HG03103 (cell line): ENCODE results near the gene FAM124A.

ENCODE experiments used
- ATAC-seq: cut with Tn5 transposase; IDR thresholded peaks from one replicate; pipeline ENCODE4 v1.9.1; 2021; ENCODE audit warnings: low read depth; ENCODE audit not compliant: unreplicated experiment

FAM124A gene

DNA sequence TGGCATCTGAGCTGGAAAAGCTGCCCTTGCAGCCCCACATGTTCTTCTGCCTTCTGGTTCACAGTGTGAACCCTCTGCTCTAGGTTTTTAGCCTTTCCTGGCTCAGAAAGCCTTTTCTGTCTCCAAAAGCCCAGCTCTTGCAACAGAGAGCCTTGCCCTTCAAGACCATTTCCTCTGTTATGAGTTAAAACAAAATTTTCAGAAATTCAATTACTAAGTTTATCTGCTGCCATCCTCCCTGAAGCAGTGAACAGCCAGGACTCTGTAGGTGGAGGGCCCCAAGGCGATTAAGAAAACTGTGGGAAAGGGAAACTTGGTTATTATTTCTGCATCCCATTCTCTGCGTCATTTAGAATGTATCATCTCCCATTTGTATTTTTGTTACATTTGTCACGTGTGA, 18.8 kb downstream of the FAM124A start:
- no peak for ATAC-seq

DNA sequence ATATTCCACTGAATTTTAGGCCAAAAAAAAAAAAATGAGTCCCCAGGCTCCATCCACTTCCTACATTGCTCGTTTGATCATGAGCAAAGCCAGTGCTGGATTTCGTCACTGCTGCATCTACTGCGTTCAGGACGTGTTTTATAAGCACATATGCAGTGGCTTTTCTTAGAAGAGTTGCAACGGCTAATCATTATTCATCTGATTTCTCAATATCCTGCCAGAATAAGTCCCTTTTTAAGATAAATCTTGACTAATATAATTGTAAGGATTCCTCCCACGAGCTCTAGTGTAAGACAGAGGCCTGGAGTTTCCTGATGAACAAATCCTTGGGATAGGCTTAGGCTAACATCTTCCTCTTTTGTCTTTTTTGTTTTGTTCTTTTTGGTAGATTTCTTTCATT, 19.5 kb downstream of the FAM124A start:
- ATAC-seq, result no peak

DNA sequence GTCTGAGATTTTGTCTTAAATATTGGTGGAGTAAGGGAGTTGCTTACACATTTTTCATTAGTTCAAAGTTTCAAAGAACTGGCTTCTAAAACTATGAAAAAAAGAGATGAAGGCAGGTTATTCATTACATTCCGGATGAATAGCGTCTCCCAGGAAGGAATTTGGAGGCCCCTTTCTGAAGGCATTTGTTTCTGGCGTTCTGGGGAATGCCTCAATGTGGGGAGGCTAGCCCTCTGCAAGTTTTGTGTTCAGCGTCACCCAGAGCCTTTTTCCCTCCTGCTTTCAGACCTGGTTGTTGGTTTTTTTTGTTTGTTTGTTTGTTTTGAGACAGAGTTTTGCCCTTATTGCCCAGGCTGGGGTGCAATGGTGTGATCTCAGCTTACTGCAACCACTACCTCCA, 21.0 kb downstream of the FAM124A start:
- no peak for ATAC-seq

DNA sequence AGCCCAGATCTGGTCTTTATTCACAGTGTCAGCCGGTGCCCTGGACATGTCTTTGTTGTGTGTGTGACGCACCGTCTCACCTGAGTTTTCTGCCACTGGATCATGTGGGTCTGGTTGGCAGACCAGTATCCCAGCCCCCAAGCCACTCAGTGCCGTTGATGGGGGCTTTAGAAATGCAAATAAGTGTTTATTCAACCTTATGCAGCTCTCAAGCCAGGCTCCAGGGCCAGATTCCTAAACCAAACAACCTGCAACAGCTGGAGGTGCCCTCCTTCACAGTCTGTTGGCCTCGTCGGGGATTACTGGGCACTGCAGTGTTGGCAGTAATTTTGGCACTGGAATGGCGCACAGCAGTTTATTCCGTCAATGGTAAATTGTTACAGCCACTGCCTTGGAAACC, 21.6 kb downstream of the FAM124A start:
- no peak for ATAC-seq

DNA sequence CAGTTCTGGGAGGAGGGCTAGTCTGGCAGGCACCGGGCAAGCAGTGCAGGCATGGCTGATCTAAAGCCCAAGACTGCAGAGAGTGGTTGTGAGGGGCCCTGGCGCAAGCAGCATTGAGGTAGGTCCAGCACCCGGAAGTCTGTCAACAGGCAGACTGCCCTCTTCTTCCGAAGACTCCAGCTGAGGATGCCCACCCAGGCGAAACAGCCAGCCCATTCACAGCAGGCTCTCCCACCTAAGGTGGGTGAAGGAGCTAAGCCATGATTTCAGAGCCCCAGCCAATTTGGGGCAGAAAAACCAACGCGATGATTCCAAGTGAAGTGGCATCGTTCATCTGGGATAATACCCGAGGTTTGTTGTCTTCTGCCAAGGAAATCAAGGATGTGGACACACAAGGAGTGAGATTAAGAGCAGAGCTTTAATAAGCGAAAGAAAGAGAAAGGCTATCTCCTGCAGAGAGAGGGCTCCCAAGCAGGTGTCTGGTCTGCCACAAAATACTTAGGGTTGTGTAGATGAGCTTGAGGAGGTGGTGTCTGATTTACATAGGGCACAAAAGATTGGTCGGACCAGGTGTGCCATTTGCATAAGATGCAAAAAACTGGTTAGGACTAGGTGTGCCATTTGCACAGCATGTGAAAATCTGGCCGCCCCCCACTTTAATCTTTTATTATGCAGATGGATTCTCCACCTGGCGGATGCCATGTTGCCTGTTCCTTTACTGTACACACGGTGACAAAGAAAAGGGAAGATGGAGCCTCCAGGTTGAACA, 22.6 kb downstream of the FAM124A start:
- no peak for ATAC-seq

DNA sequence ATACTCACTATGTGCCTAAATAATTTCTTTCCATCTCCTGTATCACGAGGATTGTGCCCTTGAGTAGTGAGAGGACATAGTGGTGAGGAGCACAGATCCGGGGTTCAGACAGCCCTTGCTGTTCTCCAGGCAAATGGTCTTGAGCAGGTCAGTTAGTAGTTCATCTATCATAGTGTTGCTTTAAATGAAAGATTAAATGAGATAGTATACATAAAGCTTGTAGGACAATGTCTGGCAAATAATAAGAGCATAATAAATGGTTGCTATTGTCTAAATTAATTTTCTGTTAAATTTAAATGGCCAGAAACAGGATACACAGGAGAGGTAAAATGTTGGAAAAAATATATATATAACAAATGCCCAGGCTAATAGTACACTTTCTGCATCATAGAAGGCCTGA, 23.4 kb downstream of the FAM124A start:
- no peak for ATAC-seq

DNA sequence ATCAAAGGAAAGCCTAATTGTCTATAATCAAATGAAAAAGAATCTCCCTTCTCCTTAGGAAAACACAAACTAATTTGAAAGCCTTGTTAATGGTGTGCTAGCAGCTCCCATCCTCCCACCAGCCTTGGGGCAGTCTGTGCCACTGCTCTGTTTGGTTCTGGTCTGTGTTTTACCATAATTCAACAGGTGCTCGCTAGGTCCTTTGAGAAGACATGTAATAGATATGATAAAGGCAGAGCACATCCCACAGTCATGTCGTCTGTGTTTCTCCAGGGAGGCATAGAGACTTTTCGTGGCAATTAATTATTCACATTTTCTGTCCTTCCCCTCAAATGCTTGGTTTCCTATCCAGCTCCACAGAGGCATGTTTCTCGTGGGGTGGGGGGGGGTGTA, 23.8 kb downstream of the FAM124A start:
- no peak for ATAC-seq

DNA sequence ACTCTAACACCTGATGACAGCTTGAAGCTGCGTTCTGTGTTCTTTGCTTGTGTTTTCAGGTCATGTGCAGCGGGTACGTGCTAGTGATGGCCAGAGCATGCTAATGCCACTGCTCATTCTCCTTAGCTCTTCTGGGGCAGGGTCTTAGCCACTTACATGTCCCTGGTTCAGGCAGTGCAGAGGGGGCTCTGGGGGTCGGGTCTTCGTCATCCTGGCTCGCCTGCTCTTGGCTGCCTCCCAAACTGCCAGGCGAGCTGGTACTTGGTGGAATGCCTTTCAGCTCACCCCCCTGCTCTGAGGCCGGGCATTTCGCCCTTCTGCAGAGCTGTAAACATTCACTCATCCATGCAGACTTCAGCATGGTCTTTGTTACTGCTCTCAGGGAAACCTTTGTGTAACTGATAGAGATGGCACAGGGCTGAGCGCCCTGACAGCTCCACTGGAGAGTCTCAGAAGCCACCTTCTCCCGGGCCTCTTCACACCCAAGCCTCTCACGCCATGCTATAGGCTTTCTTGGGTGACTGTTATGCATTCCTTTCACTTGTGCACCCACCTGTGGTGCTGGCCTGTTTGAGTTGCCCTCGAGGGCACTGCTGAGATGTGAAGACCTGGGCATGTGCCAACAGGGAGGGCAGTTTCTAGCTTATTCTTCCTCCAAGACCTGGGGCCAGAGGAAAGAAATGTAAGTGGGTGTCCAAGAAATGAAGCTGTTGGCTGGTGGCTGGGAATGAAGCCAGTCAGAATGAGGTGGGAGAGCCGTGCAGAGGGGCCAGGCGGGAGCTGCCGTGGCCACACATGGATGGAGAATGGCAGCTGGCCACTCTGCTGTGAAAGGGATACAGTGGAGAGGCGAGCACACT, 24.4 kb downstream of the FAM124A start:
- ATAC-seq, result no peak

DNA sequence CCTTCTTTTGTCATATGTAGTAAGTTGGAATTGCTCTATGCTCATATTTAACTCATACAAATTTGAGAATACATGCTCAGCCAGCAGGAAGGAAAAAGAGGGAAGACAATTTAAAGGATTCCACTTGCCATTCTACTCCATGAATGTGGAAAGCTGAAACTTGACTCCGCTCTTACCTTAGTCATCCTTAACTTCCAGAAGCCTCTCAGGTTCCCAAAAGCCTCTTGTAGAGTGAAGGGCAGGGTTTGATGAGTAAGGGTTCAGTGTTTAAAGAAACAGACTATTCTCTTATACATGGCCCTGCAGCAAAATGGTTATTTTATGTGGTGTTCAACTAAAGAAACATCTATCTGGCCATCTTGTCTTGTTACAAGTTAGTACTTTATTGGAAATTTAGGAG, 27.1 kb downstream of the FAM124A start:
- ATAC-seq, result no peak

DNA sequence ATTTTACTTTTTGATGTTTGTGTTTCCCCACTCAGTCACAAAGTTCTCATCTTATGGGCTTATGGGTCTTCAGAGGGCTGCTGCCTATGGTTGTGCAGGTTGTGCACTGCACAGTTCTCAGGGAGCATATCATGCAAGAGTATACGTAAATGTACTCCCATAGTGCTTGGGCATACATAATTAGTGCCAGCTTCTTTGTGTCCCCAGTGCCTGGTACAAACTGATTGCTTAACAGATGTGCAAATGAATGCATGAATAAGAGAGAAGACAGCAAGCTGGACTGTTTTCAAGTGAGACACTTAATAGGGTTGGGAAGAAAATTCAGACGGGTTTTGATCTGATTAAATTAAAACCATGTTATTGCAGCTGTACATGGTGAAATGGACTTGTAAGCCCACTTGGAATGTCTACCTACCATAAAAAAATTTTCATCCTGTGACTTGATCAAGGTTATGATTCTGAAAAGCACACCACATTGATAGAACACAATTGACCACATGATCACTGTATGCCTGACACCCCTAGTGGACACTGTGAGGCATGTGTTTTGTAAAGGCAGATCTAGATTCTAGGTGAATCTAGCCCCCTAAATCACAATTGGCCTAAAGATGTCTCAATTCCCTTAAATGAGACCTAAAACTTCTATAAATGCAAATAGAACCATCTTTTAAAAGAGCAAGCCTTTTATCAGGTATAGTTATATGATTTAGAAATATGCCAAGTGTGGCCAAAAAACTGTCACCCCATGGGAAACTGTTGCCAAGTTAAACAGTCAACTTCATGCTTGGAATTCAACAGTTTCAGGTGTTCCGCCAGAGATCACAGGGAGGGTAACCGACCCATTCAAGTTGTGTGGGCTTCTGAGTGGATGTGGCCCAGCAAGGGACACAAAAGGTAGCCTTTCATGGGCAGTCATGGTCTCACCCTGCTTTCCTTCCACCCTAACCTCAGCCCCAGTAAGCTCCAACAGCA, 27.9 kb downstream of the FAM124A start:
- ATAC-seq, result no peak

DNA sequence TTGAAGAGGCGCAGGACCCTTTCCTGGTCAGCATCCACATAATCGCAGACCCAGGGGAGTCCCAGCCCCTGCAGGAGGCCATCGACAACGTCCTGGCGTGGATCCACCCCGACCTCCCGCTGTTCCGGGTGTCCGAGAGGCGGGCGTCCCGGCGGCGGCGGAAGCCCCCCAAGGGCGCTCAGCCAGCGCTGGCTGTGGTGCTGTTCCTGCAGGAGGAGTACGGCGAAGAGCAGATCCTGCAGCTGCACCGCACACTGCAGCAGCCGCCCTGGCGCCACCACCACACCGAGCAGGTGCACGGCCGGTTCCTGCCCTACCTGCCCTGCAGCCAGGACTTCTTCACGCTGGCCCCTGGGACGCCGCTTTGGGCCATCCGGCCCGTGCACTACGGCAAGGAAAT, 29.3 kb downstream of the FAM124A start:
- ATAC-seq, result no peak

DNA sequence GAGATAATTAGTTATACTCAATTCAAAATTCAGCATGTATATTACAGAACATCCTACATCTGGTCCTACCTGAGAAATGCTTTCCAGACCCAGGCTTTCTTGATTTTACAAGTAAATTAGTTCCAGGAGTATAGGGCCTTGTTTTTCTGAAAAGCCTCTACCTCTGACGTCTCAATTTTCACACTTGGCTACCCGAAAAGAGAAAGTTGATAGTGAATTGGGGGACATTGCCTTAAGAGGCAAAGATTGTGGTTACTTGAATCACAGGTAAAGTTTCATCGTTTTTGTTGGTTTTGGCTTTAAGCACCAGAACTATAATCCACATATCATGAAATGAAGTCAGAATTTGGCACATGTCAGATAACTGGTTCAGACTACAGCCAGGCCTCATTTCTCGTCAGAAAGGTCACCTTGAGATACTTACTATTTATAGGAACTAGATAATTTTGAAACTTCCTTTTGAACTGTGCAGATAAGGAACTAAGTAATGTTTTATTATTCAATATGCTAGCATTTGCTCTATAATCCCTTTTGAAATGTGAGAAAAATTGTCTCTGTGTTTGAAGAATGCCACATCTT, 30.8 kb downstream of the FAM124A start:
- ATAC-seq, result no peak

DNA sequence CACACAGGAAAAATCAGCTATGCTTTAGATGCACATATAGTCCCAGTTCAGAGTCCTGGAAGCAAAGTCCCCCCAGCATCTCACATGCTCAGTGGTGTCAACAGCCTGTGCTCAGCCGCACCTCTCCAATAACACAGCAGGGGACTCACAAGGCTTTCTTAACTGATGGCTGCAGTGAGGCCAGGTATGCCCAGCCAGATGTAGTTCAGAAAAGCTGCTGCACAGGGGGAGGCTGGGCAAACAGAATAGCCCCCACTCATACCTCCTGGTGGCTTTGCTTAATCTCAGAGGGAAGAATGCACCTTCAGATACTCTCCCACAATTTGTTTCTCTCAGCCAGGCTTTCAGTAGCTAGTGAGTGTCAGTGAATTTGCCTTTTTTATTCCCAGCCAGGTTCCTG, 33.4 kb downstream of the FAM124A start:
- ATAC-seq, result no peak

DNA sequence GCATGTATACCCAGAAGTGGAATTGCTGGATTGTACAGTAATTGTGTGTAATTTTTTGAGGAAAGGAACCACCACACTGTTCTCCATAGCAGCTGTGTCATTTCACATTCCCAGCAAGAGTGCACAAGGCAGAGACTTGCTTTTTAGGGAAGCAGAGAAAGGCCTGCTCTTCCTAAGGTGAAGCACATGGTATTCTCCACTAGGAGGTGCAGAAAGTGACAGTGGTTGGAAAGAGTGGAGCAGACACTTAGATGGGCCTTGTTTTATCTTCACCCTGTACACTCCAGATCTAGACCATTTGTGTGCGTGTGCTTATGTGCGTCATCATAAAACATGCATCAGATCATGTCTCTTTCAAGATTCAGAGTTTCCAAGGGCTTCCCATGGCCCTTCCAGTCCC, 35.0 kb downstream of the FAM124A start:
- no peak for ATAC-seq

DNA sequence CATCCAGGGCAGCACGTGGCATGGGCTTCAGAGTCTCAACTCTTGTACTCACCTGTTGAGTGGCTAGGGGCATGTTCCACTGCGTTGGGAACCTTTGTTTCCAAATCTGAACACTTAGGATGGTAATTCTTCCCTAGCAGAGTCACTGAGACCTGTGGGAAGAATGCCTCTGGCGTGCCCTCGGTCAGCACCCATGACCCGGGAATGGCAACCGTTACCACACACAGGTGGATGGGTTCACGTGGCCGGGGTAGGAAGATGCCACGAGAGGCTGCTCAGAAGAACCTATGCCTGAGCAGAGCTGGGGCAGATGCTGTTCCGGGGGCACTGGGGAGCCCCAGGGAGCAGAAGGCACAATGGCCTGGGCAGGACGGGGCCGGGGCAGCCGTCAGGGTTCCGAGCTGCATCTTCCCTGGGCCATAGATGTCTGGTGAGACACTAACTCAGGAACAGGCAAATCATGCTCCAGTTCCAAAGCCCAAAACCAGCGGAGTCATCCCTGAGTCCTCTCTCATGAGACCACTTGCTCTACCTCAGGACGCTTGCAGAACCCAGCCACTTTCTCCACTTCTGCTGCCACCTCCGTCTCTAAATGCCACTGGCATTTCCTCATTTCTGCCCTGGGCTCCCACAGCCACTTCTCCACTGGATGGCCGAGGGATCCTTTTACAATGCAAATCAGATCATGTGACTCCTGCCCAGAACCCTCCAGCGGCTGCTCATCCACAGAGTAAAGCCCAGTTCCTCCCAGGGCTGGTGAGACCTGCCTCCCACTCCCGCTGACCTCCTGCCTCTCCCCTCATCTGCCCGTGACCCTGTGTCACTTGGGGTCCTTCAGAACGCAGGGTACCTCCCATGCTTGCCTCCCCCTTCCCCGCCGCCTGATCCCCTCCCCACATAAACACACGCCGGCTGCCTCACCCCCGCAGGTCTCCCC, 36.7 kb downstream of the FAM124A start:
- ATAC-seq, result no peak

DNA sequence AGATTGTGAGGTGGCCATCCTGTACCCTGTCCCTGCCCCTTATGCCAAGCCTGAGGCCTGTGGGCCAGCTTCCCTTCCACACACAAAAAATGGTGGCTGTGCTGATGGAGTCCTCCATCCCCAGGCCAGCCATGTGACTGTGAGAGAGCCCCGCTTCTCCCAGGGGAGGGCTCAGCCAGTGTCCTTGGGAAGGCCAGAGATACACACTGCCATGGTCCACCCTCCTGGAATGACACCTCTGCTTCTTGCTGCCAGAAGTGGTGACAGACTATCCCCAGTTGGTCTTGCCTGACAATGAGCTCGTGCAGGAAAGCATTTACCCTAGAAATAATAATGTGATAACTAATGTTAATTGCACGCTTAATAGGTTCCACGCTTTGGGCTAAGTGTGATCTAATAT, 38.0 kb downstream of the FAM124A start:
- ATAC-seq, result no peak

DNA sequence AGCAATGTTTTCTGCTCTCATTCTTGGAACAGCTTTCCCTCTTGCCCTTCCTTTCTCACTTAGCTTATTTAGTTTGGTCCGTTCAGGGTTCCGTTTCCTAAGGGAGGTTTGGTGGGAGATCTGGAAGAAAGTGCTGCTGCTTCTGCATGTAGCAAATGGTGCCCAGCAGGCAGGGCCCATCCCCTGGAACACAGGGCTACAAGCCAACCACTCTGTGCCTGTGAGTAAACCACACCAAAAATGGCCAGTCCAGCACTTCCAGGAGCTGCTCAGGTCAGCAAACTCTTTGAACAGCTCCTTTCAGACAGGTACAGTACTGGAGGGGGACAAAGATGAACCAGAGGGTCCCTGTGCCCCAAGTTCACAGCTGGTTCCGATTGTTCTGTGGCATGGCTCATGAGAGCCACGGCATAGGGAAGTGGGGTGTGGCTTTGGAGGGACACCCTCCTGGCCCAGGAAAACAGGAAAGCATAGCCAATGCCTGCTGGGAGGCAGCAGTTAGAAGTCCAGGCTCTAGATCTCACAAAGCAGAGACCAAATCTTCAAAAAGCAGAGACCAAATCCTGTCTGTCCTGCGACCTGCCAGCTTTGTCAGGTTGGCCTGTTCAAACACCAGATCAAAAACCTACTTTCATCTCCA, 39.5 kb downstream of the FAM124A start:
- no peak for ATAC-seq

DNA sequence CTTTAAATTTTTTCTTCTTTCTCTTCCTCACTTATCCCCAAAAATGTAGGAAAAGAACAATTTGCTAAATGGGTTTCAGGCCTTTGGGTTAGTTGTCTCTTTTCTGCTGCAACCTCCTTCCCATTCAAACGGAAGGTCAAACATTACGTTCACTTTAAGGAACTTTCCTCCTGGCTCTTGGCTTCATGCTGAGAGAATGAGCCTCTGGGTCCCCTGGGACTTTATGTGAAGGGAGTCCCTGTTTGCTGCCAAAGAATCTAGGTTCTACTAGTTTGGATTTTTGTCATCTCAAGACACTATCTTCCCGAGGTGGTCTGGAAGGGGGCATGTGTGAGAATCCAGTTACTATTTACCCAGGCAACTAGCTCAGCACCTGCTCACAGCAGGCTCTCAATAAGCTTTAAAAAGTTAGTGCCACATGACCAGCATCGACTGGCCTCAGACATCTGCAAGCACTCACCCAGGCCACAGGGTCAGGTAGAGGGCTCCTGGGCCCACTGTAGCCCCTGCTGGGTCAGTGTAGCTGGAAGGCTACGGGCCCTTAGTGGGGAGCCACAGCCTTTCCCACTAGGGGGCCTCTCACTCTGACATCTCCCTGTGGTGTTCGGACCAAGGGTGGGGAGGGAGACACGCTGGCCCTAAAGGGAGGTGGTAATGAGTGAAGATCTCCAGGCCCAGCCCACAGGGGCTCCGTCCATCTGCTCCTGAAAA, 40.5 kb downstream of the FAM124A start:
- no peak for ATAC-seq
